ENCODE results near the gene ALDH1B1. TPM values are rescaled to one million over a fixed set of nuclear protein-coding genes. Genes with fewer than 3 reads are reported as not detected.

Gene ALDH1B1
- total RNA-seq, 2 donors from 2014 or later, result 47.7 to 59.9 TPM

GRCh38 chr9:38384990-38385848 is 7.3 kb upstream of the ALDH1B1 start:
- H3K27me3 ChIP-seq (ENCODE audit: control insufficient read depth, insufficient read depth, low read length, poor library complexity, severe bottlenecking), result no peaks in the 10 kb centered on the region
- WGBS, 2 experiments (ENCODE audit: insufficient coverage in 1 of 2, insufficient read length in 1 of 2), result 88 to 92% methylated on average over 2 to 3 of the region's 3 CpGs

DNA sequence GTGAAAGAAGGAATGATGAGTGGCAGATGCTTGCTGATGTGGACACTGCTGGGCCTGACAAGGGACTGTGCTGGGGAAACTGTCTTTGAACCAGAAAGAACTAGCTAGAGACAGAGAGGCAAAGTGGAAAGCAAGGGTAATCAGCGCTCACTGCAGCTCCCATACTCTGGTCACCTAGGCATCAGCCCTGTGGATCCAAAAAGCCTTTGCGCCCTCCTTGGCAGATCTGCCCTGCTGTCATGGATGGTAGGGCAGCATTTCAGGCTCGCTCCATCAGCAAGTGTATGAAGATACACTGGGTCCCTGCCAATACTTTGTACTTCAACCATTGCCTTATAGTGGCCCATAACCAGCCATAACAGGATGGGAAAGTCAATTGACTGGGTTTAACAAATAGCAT is 6.6 kb upstream of the ALDH1B1 start:
- Histone ChIP-seq H3K9ac (ENCODE audit: extremely low read depth, low read length, poor library complexity, severe bottlenecking) (no peak overlapping the region), H3K9me3 (ENCODE audit: control insufficient read depth, low read length) (peaks cover 12% of the 10 kb centered on the region), H3K4me3 (ENCODE audit: low read length) (no peak overlapping the region), H3K36me3 (ENCODE audit: control insufficient read depth, insufficient read depth, low read length) (no peaks in the 10 kb centered on the region), H3K4me1 (ENCODE audit: control insufficient read depth, insufficient read depth, low read length) (peaks cover 15% of the 10 kb centered on the region), H3K27me3 (ENCODE audit: control insufficient read depth, insufficient read depth, low read length, poor library complexity, severe bottlenecking) (no peaks in the 10 kb centered on the region), H3K27ac (ENCODE audit: low read depth, low read length) (no peak overlapping the region)
- H3K36me3 Mint-ChIP-seq (ENCODE audit: low read depth), result no peaks in the 10 kb centered on the region
- peaks cover 42% of the 10 kb centered on the region for H3K4me1 Mint-ChIP-seq
- no peak overlapping the region for H3K27ac Mint-ChIP-seq
- 82 to 87% methylated on average over 3 of the region's 3 CpGs for WGBS, 2 experiments (ENCODE audit: insufficient coverage in 1 of 2, insufficient read length in 1 of 2)
- H3K9me3 Mint-ChIP-seq, result peaks cover 20% of the 10 kb centered on the region
- peaks cover 38% of the 10 kb centered on the region for H3K27me3 Mint-ChIP-seq (ENCODE audit: insufficient read depth)
- no peak for DNase-seq
- no peak overlapping the region for H3K4me3 Mint-ChIP-seq
- TF ChIP-seq, protein P1, sequence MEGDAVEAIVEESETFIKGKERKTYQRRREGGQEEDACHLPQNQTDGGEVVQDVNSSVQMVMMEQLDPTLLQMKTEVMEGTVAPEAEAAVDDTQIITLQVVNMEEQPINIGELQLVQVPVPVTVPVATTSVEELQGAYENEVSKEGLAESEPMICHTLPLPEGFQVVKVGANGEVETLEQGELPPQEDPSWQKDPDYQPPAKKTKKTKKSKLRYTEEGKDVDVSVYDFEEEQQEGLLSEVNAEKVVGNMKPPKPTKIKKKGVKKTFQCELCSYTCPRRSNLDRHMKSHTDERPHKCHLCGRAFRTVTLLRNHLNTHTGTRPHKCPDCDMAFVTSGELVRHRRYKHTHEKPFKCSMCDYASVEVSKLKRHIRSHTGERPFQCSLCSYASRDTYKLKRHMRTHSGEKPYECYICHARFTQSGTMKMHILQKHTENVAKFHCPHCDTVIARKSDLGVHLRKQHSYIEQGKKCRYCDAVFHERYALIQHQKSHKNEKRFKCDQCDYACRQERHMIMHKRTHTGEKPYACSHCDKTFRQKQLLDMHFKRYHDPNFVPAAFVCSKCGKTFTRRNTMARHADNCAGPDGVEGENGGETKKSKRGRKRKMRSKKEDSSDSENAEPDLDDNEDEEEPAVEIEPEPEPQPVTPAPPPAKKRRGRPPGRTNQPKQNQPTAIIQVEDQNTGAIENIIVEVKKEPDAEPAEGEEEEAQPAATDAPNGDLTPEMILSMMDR (conservative IDR thresholded peaks at IDR 0.05), result no peak

More at GRCh38 chr9:38384990-38385848, 7.3 kb upstream of the ALDH1B1 start:
- no peak overlapping the region for H3K27ac ChIP-seq (ENCODE audit: low read depth, low read length)
- H3K4me1 Mint-ChIP-seq, result peaks cover 43% of the 10 kb centered on the region
- H3K9ac ChIP-seq (ENCODE audit: extremely low read depth, low read length, poor library complexity, severe bottlenecking), result no peak overlapping the region
- H3K4me3 Mint-ChIP-seq, result no peak overlapping the region
- no peak overlapping the region for H3K27ac Mint-ChIP-seq
- H3K4me1 ChIP-seq (ENCODE audit: control insufficient read depth, insufficient read depth, low read length), result peaks cover 10% of the 10 kb centered on the region
- TF ChIP-seq, protein P1 (conservative IDR thresholded peaks at IDR 0.05), result no peak
- no peaks in the 10 kb centered on the region for H3K36me3 ChIP-seq (ENCODE audit: control insufficient read depth, insufficient read depth, low read length)
- no peak overlapping the region for H3K4me3 ChIP-seq (ENCODE audit: low read length)
- H3K27me3 Mint-ChIP-seq (ENCODE audit: insufficient read depth), result peaks cover 38% of the 10 kb centered on the region
- no peaks in the 10 kb centered on the region for H3K36me3 Mint-ChIP-seq (ENCODE audit: low read depth)
- peaks cover 12% of the 10 kb centered on the region for H3K9me3 ChIP-seq (ENCODE audit: control insufficient read depth, low read length)
- H3K9me3 Mint-ChIP-seq, result peaks cover 20% of the 10 kb centered on the region
- DNase-seq, result no peak

- H3K4me1 ChIP-seq (ENCODE audit: control insufficient read depth, insufficient read depth, low read length), result peaks cover 16% of the 10 kb centered on the region
- WGBS, 2 experiments (ENCODE audit: insufficient coverage in 1 of 2, insufficient read length in 1 of 2), result 87 to 96% methylated on average over 3 to 4 of the region's 4 CpGs
- peaks cover 12% of the 10 kb centered on the region for H3K9me3 ChIP-seq (ENCODE audit: control insufficient read depth, low read length)
- H3K27ac ChIP-seq (ENCODE audit: low read depth, low read length), result no peak overlapping the region
- H3K9ac ChIP-seq (ENCODE audit: extremely low read depth, low read length, poor library complexity, severe bottlenecking), result no peak overlapping the region
- H3K36me3 ChIP-seq (ENCODE audit: control insufficient read depth, insufficient read depth, low read length), result no peaks in the 10 kb centered on the region
- TF ChIP-seq, protein P1 (conservative IDR thresholded peaks at IDR 0.05), result no peak
- peaks cover 20% of the 10 kb centered on the region for H3K9me3 Mint-ChIP-seq
- no peaks in the 10 kb centered on the region for H3K36me3 Mint-ChIP-seq (ENCODE audit: low read depth)
- H3K4me3 Mint-ChIP-seq, result no peak overlapping the region
- peaks cover 42% of the 10 kb centered on the region for H3K4me1 Mint-ChIP-seq
- H3K4me3 ChIP-seq (ENCODE audit: low read length), result no peak overlapping the region
- H3K27me3 Mint-ChIP-seq (ENCODE audit: insufficient read depth), result peaks cover 38% of the 10 kb centered on the region
- H3K27me3 ChIP-seq (ENCODE audit: control insufficient read depth, insufficient read depth, low read length, poor library complexity, severe bottlenecking), result no peaks in the 10 kb centered on the region
- DNase-seq, result no peak
- H3K27ac Mint-ChIP-seq, result no peak overlapping the region
Observed at GRCh38 chr9:38386319-38386895, 6.1 kb upstream of the ALDH1B1 start.
